Astrocyte (in vitro differentiated cells and primary cell): ENCODE data around the gene CADPS. TPM values are rescaled to one million over a fixed set of nuclear protein-coding genes. Genes with fewer than 3 reads are reported as not detected.

Experiments
- DNase-seq: peaks from one replicate; pipeline ENCODE4 v3.0.0-alpha.2; 2010; ENCODE audit warnings: low read depth
- FAIRE-seq: peaks from 2 replicates; lab custom pipeline; 2011; peaks lifted over from hg19 to GRCh38; lab: Jason Lieb, UNC
- H2AFZ ChIP-seq: 2 replicates; pipeline ENCODE4 v1.6.0; 2012; ENCODE audit warnings: low read depth, low read length, inconsistent platforms
- H3K27ac ChIP-seq: 2 replicates; pipeline ENCODE4 v1.5.1; 2011; ENCODE audit warnings: low read depth, low read length, inconsistent platforms
- H3K27me3 ChIP-seq: 2 replicates; pipeline ENCODE4 v1.6.0; 2011; ENCODE audit warnings: low read length, inconsistent platforms; ENCODE audit not compliant: insufficient read depth
- H3K36me3 ChIP-seq: 2 replicates; pipeline ENCODE4 v1.5.1; 2011; ENCODE audit warnings: low read length, inconsistent platforms; ENCODE audit not compliant: insufficient read depth
- H3K4me1 ChIP-seq: 2 replicates; pipeline ENCODE4 v1.5.1; 2011; ENCODE audit warnings: low read length, inconsistent platforms; ENCODE audit not compliant: insufficient read depth
- H3K4me2 ChIP-seq: 2 replicates; pipeline ENCODE4 v1.6.0; 2012; ENCODE audit warnings: low read length, inconsistent platforms
- H3K4me3 ChIP-seq: 2 replicates; pipeline ENCODE4 v1.5.1; 2011; ENCODE audit warnings: low read depth, mild to moderate bottlenecking, low read length, inconsistent platforms; ENCODE audit not compliant: insufficient read depth
- H3K79me2 ChIP-seq: 2 replicates; pipeline ENCODE4 v1.6.0; 2012; ENCODE audit warnings: mild to moderate bottlenecking, low read length, inconsistent platforms; ENCODE audit not compliant: insufficient read depth
- H3K9ac ChIP-seq: 2 replicates; pipeline ENCODE4 v1.6.0; 2012; ENCODE audit warnings: mild to moderate bottlenecking, low read length, inconsistent platforms
- H3K9me3 ChIP-seq: 2 replicates; pipeline ENCODE4 v1.5.1; 2012; ENCODE audit warnings: low read depth, mild to moderate bottlenecking, low read length, inconsistent platforms; ENCODE audit not compliant: insufficient read depth
- H4K20me1 ChIP-seq: 2 replicates; pipeline ENCODE4 v1.6.0; 2012; ENCODE audit warnings: low read length, inconsistent platforms; ENCODE audit not compliant: insufficient read depth
- H3K27ac Mint-ChIP-seq: one replicate; pipeline ENCODE4 v1.8.0; 2021; ENCODE audit warnings: mild to moderate bottlenecking, mixed read lengths; ENCODE audit not compliant: unreplicated experiment
- H3K27me3 Mint-ChIP-seq: one replicate; pipeline ENCODE4 v1.8.0; 2021; ENCODE audit warnings: low read depth, mixed read lengths; ENCODE audit not compliant: unreplicated experiment
- H3K36me3 Mint-ChIP-seq: one replicate; pipeline ENCODE4 v1.8.0; 2021; ENCODE audit warnings: low read depth, mixed read lengths; ENCODE audit not compliant: unreplicated experiment
- H3K4me1 Mint-ChIP-seq: one replicate; pipeline ENCODE4 v1.8.0; 2021; ENCODE audit warnings: low read depth, mixed read lengths; ENCODE audit not compliant: unreplicated experiment
- H3K4me3 Mint-ChIP-seq: one replicate; pipeline ENCODE4 v1.8.0; 2021; ENCODE audit warnings: mild to moderate bottlenecking, moderate library complexity, mixed read lengths; ENCODE audit not compliant: unreplicated experiment
- H3K9me3 Mint-ChIP-seq: one replicate; pipeline ENCODE4 v1.8.0; 2021; ENCODE audit warnings: mild to moderate bottlenecking, mixed read lengths; ENCODE audit not compliant: unreplicated experiment
- EZH2 ChIP-seq: IDR thresholded peaks from 2 replicates; pipeline ENCODE4 v1.6.1; 2012; ENCODE audit warnings: mild to moderate bottlenecking, low read length, inconsistent platforms; ENCODE audit not compliant: insufficient read depth
- total RNA-seq: library from RNA; stranded (reverse); gene quantifications from 2 replicates; pipeline ENCODE4 v1.2.1, GENCODE V29; 2021
- TF ChIP-seq, protein P1 (sequence below): IDR thresholded peaks from 2 replicates; pipeline ENCODE4 v1.5.1; 2011; ENCODE audit warnings: low read depth, mild to moderate bottlenecking, inconsistent platforms, low read length, moderate library complexity; ENCODE audit not compliant: insufficient read depth

Gene CADPS
- total RNA-seq, 1 donor from 2014 or later, result 5.4 TPM

GRCh38 chr3:62672270-62672987 lies 202.8 kb downstream of the CADPS start:
- H3K4me1 Mint-ChIP-seq, result no peaks in the 10 kb centered on the region
- H3K79me2 ChIP-seq, result no peaks in the 10 kb centered on the region
- peaks cover 7% of the 10 kb centered on the region for H3K27me3 Mint-ChIP-seq
- no peak overlapping the region for H3K4me2 ChIP-seq
- DNase-seq (no peak), FAIRE-seq (no peak)
- H3K9ac ChIP-seq, result no peak overlapping the region
- H3K27ac Mint-ChIP-seq, result no peak overlapping the region
- H3K4me3 Mint-ChIP-seq, result no peak overlapping the region
- no peaks in the 10 kb centered on the region for H3K9me3 Mint-ChIP-seq
- H3K27ac ChIP-seq, result no peak overlapping the region
- H3K27me3 ChIP-seq, result peaks cover under 1% of the 10 kb centered on the region
- no peak overlapping the region for H2AFZ ChIP-seq
- H3K9me3 ChIP-seq, result no peaks in the 10 kb centered on the region
- TF ChIP-seq, protein P1, sequence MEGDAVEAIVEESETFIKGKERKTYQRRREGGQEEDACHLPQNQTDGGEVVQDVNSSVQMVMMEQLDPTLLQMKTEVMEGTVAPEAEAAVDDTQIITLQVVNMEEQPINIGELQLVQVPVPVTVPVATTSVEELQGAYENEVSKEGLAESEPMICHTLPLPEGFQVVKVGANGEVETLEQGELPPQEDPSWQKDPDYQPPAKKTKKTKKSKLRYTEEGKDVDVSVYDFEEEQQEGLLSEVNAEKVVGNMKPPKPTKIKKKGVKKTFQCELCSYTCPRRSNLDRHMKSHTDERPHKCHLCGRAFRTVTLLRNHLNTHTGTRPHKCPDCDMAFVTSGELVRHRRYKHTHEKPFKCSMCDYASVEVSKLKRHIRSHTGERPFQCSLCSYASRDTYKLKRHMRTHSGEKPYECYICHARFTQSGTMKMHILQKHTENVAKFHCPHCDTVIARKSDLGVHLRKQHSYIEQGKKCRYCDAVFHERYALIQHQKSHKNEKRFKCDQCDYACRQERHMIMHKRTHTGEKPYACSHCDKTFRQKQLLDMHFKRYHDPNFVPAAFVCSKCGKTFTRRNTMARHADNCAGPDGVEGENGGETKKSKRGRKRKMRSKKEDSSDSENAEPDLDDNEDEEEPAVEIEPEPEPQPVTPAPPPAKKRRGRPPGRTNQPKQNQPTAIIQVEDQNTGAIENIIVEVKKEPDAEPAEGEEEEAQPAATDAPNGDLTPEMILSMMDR, result no peak
- TF ChIP-seq EZH2, result no peak
- H3K4me3 ChIP-seq, result no peak overlapping the region
- no peaks in the 10 kb centered on the region for H4K20me1 ChIP-seq
- no peaks in the 10 kb centered on the region for H3K4me1 ChIP-seq
- H3K36me3 Mint-ChIP-seq, result no peaks in the 10 kb centered on the region
- H3K36me3 ChIP-seq, result no peaks in the 10 kb centered on the region

- no peak for DNase-seq
- H3K27me3 Mint-ChIP-seq, result peaks cover 7% of the 10 kb centered on the region
- no peaks in the 10 kb centered on the region for H3K9me3 ChIP-seq
- H3K4me3 Mint-ChIP-seq, result no peak overlapping the region
- no peak overlapping the region for H3K27ac Mint-ChIP-seq
- H3K36me3 ChIP-seq, result no peaks in the 10 kb centered on the region
- no peaks in the 10 kb centered on the region for H3K79me2 ChIP-seq
- H3K27ac ChIP-seq, result no peak overlapping the region
- TF ChIP-seq, protein P1, result no peak
- no peak for TF ChIP-seq EZH2
- no peaks in the 10 kb centered on the region for H4K20me1 ChIP-seq
- FAIRE-seq, result no peak
- no peak overlapping the region for H3K9ac ChIP-seq
- H3K4me1 Mint-ChIP-seq, result no peaks in the 10 kb centered on the region
- H3K27me3 ChIP-seq, result peaks cover 3% of the 10 kb centered on the region
- H3K36me3 Mint-ChIP-seq, result no peaks in the 10 kb centered on the region
- H2AFZ ChIP-seq, result no peak overlapping the region
- H3K4me3 ChIP-seq, result no peak overlapping the region
- H3K4me2 ChIP-seq, result no peak overlapping the region
- no peaks in the 10 kb centered on the region for H3K4me1 ChIP-seq
- H3K9me3 Mint-ChIP-seq, result no peaks in the 10 kb centered on the region
Measured at GRCh38 chr3:62670351-62670750, 204.9 kb downstream of the CADPS start.

DNA sequence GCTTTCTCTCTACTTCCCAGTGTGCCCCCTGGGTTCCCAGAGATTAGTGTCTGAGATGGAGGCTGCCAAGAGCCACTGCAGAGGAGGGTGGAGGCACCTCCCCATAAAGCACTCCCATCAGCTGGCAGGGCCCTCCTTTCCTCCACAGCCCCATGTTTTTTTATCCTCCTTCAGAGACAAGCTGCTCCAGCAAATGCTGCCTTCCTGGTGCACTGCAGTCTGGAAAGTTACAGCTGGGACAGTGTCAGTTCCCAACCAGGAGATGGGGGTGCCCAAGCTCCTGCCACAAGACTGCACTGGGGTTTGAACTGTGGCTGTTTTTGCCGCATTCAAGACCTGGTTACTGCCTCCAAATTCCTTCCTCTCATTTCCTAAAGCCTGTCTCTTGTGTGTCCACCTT lies 206.1 kb downstream of the CADPS start:
- H3K27ac ChIP-seq, result no peak overlapping the region
- Mint-ChIP-seq H3K27ac (no peak overlapping the region), H3K4me3 (no peak overlapping the region), H3K4me1 (no peaks in the 10 kb centered on the region), H3K27me3 (peaks cover 7% of the 10 kb centered on the region), H3K9me3 (no peaks in the 10 kb centered on the region), H3K36me3 (no peaks in the 10 kb centered on the region)
- DNase-seq, result no peak
- no peaks in the 10 kb centered on the region for H4K20me1 ChIP-seq
- TF ChIP-seq EZH2, result no peak
- no peak for FAIRE-seq
- no peaks in the 10 kb centered on the region for H3K9me3 ChIP-seq
- H3K4me3 ChIP-seq, result no peak overlapping the region
- no peaks in the 10 kb centered on the region for H3K4me1 ChIP-seq
- H3K36me3 ChIP-seq, result no peaks in the 10 kb centered on the region
- H3K9ac ChIP-seq, result no peak overlapping the region
- H3K4me2 ChIP-seq, result no peak overlapping the region
- H2AFZ ChIP-seq, result no peak overlapping the region
- H3K27me3 ChIP-seq, result peaks cover 3% of the 10 kb centered on the region
- no peaks in the 10 kb centered on the region for H3K79me2 ChIP-seq
